Tibial nerve (tissue), 4 donors: Measurements from ENCODE around the gene ASTN2.

ENCODE experiments used
- EP300 ChIP-seq, 2 donors: sonication (generic); formaldehyde crosslinking; IDR thresholded peaks; one replicate each; pipeline ENCODE4 v1.6.1; 2017; ENCODE audit warnings: antibody characterized with exemption in 2 of 2, mild to moderate bottlenecking in 1 of 2
- POLR2A ChIP-seq, 2 donors: fragments of 450-650 bp; IDR thresholded peaks; one replicate each; pipeline ENCODE4 v1.6.1; 2017; ENCODE audit warnings: antibody characterized with exemption in 2 of 2, mild to moderate bottlenecking in 2 of 2, moderate library complexity in 2 of 2
- TF ChIP-seq, protein P1 (sequence below), 5 experiments: fragments of 200-600 bp in 3 of 5; fragments of 450-650 bp in 2 of 5; sonication (generic) in 3 of 5; IDR thresholded peaks; one replicate each; pipeline ENCODE4 v1.5.1; 2016 to 2019; ENCODE audit warnings: antibody characterized with exemption in 5 of 5, mild to moderate bottlenecking in 3 of 5, moderate library complexity in 2 of 5

DNA sequence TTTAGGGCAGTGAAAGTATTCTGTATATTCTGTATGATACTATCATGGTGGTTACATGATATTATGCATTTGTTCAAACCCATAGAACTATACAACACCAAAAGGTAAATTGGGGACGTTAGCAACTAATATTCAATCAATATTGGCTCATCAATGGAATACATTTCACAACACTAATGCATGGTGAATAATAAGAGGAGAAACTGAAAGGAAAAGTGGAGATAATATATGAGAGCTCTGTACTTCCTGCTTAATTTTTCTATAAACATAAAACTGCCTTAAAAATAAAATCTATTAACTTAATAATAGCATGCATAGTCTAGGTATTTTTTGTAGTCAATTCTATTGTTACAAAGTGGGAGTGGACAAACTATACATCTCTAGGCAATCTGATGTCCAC lies 661.5 kb downstream of the ASTN2 start:
- TF ChIP-seq POLR2A (IDR thresholded peaks at IDR 0.05) (no peak), EP300 (IDR thresholded peaks at IDR 0.05) (no peak)
- TF ChIP-seq, protein P1, sequence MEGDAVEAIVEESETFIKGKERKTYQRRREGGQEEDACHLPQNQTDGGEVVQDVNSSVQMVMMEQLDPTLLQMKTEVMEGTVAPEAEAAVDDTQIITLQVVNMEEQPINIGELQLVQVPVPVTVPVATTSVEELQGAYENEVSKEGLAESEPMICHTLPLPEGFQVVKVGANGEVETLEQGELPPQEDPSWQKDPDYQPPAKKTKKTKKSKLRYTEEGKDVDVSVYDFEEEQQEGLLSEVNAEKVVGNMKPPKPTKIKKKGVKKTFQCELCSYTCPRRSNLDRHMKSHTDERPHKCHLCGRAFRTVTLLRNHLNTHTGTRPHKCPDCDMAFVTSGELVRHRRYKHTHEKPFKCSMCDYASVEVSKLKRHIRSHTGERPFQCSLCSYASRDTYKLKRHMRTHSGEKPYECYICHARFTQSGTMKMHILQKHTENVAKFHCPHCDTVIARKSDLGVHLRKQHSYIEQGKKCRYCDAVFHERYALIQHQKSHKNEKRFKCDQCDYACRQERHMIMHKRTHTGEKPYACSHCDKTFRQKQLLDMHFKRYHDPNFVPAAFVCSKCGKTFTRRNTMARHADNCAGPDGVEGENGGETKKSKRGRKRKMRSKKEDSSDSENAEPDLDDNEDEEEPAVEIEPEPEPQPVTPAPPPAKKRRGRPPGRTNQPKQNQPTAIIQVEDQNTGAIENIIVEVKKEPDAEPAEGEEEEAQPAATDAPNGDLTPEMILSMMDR (IDR thresholded peaks at IDR 0.05): no peak
